Astrocyte (in vitro differentiated cells and primary cell): Measurements from ENCODE around the gene NKAIN4. TPM values are rescaled to one million over a fixed set of nuclear protein-coding genes. Genes with fewer than 3 reads are reported as not detected.

Experiments
- DNase-seq: peaks from one replicate; pipeline ENCODE4 v3.0.0-alpha.2; 2010; ENCODE audit warnings: low read depth
- FAIRE-seq: peaks from 2 replicates; lab custom pipeline; 2011; peaks lifted over from hg19 to GRCh38; lab: Jason Lieb, UNC
- H2AFZ ChIP-seq: 2 replicates; pipeline ENCODE4 v1.6.0; 2012; ENCODE audit warnings: low read depth, low read length, inconsistent platforms
- H3K27ac ChIP-seq: 2 replicates; pipeline ENCODE4 v1.5.1; 2011; ENCODE audit warnings: low read depth, low read length, inconsistent platforms
- H3K27me3 ChIP-seq: 2 replicates; pipeline ENCODE4 v1.6.0; 2011; ENCODE audit warnings: low read length, inconsistent platforms; ENCODE audit not compliant: insufficient read depth
- H3K36me3 ChIP-seq: 2 replicates; pipeline ENCODE4 v1.5.1; 2011; ENCODE audit warnings: low read length, inconsistent platforms; ENCODE audit not compliant: insufficient read depth
- H3K4me1 ChIP-seq: 2 replicates; pipeline ENCODE4 v1.5.1; 2011; ENCODE audit warnings: low read length, inconsistent platforms; ENCODE audit not compliant: insufficient read depth
- H3K4me2 ChIP-seq: 2 replicates; pipeline ENCODE4 v1.6.0; 2012; ENCODE audit warnings: low read length, inconsistent platforms
- H3K4me3 ChIP-seq: 2 replicates; pipeline ENCODE4 v1.5.1; 2011; ENCODE audit warnings: low read depth, mild to moderate bottlenecking, low read length, inconsistent platforms; ENCODE audit not compliant: insufficient read depth
- H3K79me2 ChIP-seq: 2 replicates; pipeline ENCODE4 v1.6.0; 2012; ENCODE audit warnings: mild to moderate bottlenecking, low read length, inconsistent platforms; ENCODE audit not compliant: insufficient read depth
- H3K9ac ChIP-seq: 2 replicates; pipeline ENCODE4 v1.6.0; 2012; ENCODE audit warnings: mild to moderate bottlenecking, low read length, inconsistent platforms
- H3K9me3 ChIP-seq: 2 replicates; pipeline ENCODE4 v1.5.1; 2012; ENCODE audit warnings: low read depth, mild to moderate bottlenecking, low read length, inconsistent platforms; ENCODE audit not compliant: insufficient read depth
- H4K20me1 ChIP-seq: 2 replicates; pipeline ENCODE4 v1.6.0; 2012; ENCODE audit warnings: low read length, inconsistent platforms; ENCODE audit not compliant: insufficient read depth
- H3K27ac Mint-ChIP-seq: one replicate; pipeline ENCODE4 v1.8.0; 2021; ENCODE audit warnings: mild to moderate bottlenecking, mixed read lengths; ENCODE audit not compliant: unreplicated experiment
- H3K27me3 Mint-ChIP-seq: one replicate; pipeline ENCODE4 v1.8.0; 2021; ENCODE audit warnings: low read depth, mixed read lengths; ENCODE audit not compliant: unreplicated experiment
- H3K36me3 Mint-ChIP-seq: one replicate; pipeline ENCODE4 v1.8.0; 2021; ENCODE audit warnings: low read depth, mixed read lengths; ENCODE audit not compliant: unreplicated experiment
- H3K4me1 Mint-ChIP-seq: one replicate; pipeline ENCODE4 v1.8.0; 2021; ENCODE audit warnings: low read depth, mixed read lengths; ENCODE audit not compliant: unreplicated experiment
- H3K4me3 Mint-ChIP-seq: one replicate; pipeline ENCODE4 v1.8.0; 2021; ENCODE audit warnings: mild to moderate bottlenecking, moderate library complexity, mixed read lengths; ENCODE audit not compliant: unreplicated experiment
- H3K9me3 Mint-ChIP-seq: one replicate; pipeline ENCODE4 v1.8.0; 2021; ENCODE audit warnings: mild to moderate bottlenecking, mixed read lengths; ENCODE audit not compliant: unreplicated experiment
- EZH2 ChIP-seq: IDR thresholded peaks from 2 replicates; pipeline ENCODE4 v1.6.1; 2012; ENCODE audit warnings: mild to moderate bottlenecking, low read length, inconsistent platforms; ENCODE audit not compliant: insufficient read depth
- total RNA-seq: library from RNA; stranded (reverse); gene quantifications from 2 replicates; pipeline ENCODE4 v1.2.1, GENCODE V29; 2021
- TF ChIP-seq, protein P1 (sequence below): IDR thresholded peaks from 2 replicates; pipeline ENCODE4 v1.5.1; 2011; ENCODE audit warnings: low read depth, mild to moderate bottlenecking, inconsistent platforms, low read length, moderate library complexity; ENCODE audit not compliant: insufficient read depth

The NKAIN4 gene
- total RNA-seq, 1 donor from 2014 or later = 162 TPM

GRCh38 chr20:63258781-63259180, 4.5 kb upstream of the NKAIN4 start:
- Histone ChIP-seq H3K9me3 (no peaks in the 10 kb centered on the region), H2AFZ (no peak overlapping the region), H4K20me1 (peaks cover 6% of the 10 kb centered on the region), H3K4me2 (no peak overlapping the region), H3K27me3 (peaks cover 18% of the 10 kb centered on the region), H3K4me3 (no peak overlapping the region), H3K79me2 (no peaks in the 10 kb centered on the region), H3K4me1 (peaks cover 10% of the 10 kb centered on the region), H3K27ac (no peak overlapping the region), H3K9ac (no peak overlapping the region), H3K36me3 (no peaks in the 10 kb centered on the region)
- no peak overlapping the region for H3K27ac Mint-ChIP-seq
- no peak overlapping the region for H3K4me3 Mint-ChIP-seq
- peaks cover 29% of the 10 kb centered on the region for H3K4me1 Mint-ChIP-seq
- H3K36me3 Mint-ChIP-seq = peaks cover 25% of the 10 kb centered on the region
- TF ChIP-seq EZH2 = no peak
- TF ChIP-seq, protein P1, sequence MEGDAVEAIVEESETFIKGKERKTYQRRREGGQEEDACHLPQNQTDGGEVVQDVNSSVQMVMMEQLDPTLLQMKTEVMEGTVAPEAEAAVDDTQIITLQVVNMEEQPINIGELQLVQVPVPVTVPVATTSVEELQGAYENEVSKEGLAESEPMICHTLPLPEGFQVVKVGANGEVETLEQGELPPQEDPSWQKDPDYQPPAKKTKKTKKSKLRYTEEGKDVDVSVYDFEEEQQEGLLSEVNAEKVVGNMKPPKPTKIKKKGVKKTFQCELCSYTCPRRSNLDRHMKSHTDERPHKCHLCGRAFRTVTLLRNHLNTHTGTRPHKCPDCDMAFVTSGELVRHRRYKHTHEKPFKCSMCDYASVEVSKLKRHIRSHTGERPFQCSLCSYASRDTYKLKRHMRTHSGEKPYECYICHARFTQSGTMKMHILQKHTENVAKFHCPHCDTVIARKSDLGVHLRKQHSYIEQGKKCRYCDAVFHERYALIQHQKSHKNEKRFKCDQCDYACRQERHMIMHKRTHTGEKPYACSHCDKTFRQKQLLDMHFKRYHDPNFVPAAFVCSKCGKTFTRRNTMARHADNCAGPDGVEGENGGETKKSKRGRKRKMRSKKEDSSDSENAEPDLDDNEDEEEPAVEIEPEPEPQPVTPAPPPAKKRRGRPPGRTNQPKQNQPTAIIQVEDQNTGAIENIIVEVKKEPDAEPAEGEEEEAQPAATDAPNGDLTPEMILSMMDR = no peak
- peaks cover 2% of the 10 kb centered on the region for H3K27me3 Mint-ChIP-seq
- no peak for FAIRE-seq
- peaks cover 11% of the 10 kb centered on the region for H3K9me3 Mint-ChIP-seq
- no peak for DNase-seq

DNA sequence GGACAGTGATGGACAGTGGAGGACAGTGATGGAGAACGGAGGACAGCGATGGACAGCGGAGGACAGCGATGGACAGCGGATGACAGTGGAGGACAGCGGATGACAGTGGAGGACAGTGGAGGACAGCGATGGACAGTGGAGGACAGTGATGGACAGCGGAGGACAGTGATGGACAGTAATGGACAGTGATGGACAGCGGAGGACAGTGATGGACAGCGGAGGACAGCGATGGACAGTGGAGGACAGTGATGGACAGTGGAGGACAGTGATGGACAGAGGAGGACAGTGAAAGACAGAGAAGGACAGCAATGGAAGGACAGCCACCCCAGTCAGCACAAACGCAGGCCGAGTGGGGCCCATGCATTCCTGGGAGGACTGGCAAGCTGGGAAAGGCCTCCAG, 3.4 kb upstream of the NKAIN4 start:
- Mint-ChIP-seq H3K9me3 (peaks cover 11% of the 10 kb centered on the region), H3K27me3 (peaks cover 6% of the 10 kb centered on the region), H3K4me1 (peaks cover 32% of the 10 kb centered on the region), H3K36me3 (peaks cover 25% of the 10 kb centered on the region), H3K27ac (no peak overlapping the region), H3K4me3 (peak overlapping the region; percentile 83)
- no peak overlapping the region for H2AFZ ChIP-seq
- H3K4me2 ChIP-seq = no peak overlapping the region
- H3K27me3 ChIP-seq = peaks cover 26% of the 10 kb centered on the region
- peaks cover 6% of the 10 kb centered on the region for H4K20me1 ChIP-seq
- no peak for DNase-seq
- no peak overlapping the region for H3K4me3 ChIP-seq
- H3K4me1 ChIP-seq = peaks cover 10% of the 10 kb centered on the region
- FAIRE-seq = no peak
- no peak overlapping the region for H3K27ac ChIP-seq
- no peaks in the 10 kb centered on the region for H3K79me2 ChIP-seq
- no peak overlapping the region for H3K9ac ChIP-seq
- no peaks in the 10 kb centered on the region for H3K9me3 ChIP-seq
- no peaks in the 10 kb centered on the region for H3K36me3 ChIP-seq
- TF ChIP-seq, protein P1 = no peak
- no peak for TF ChIP-seq EZH2

GRCh38 chr20:63256954-63257353, 2.7 kb upstream of the NKAIN4 start:
- Histone ChIP-seq H3K27ac (no peak overlapping the region), H2AFZ (no peak overlapping the region), H3K4me3 (no peak overlapping the region), H3K79me2 (no peaks in the 10 kb centered on the region), H3K36me3 (no peaks in the 10 kb centered on the region), H3K27me3 (peaks cover 28% of the 10 kb centered on the region), H3K9me3 (no peaks in the 10 kb centered on the region), H3K4me1 (peaks cover 10% of the 10 kb centered on the region), H3K4me2 (no peak overlapping the region), H3K9ac (no peak overlapping the region), H4K20me1 (peaks cover 6% of the 10 kb centered on the region)
- no peak for FAIRE-seq
- H3K27ac Mint-ChIP-seq = no peak overlapping the region
- H3K4me3 Mint-ChIP-seq = peak overlapping the region; percentile 83
- H3K36me3 Mint-ChIP-seq = peaks cover 25% of the 10 kb centered on the region
- H3K9me3 Mint-ChIP-seq = peaks cover 11% of the 10 kb centered on the region
- peaks cover 6% of the 10 kb centered on the region for H3K27me3 Mint-ChIP-seq
- H3K4me1 Mint-ChIP-seq = peaks cover 36% of the 10 kb centered on the region
- no peak for DNase-seq
- no peak for TF ChIP-seq EZH2
- TF ChIP-seq, protein P1 = no peak
